Testis (tissue), 2 donors: Measurements from ENCODE around the gene NINL.
"Not testable (repeated sequence)": the region's sequence is repeated elsewhere in the genome, so short reads cannot be mapped to it uniquely, and the experiment has no call there.

Experiments
- CTCF ChIP-seq, 3 experiments: fragments of 450-650 bp in 2 of 3; fragments of 200-600 bp in 1 of 3; sonication (generic) in 1 of 3; IDR thresholded peaks; one replicate each; pipeline ENCODE4 v1.5.1; 2016 to 2019; ENCODE audit warnings: antibody characterized with exemption in 3 of 3, mild to moderate bottlenecking in 2 of 3, moderate library complexity in 1 of 3
- POLR2A ChIP-seq: fragments of 450-650 bp; IDR thresholded peaks from one replicate; pipeline ENCODE4 v1.6.1; 2017; ENCODE audit warnings: antibody characterized with exemption, mild to moderate bottlenecking, moderate library complexity

GRCh38 chr20:25583607-25584006 lies 1.7 kb downstream of the NINL start:
- TF ChIP-seq POLR2A; CTCF (IDR thresholded peaks at IDR 0.05): not testable (repeated sequence)
